Parathyroid adenoma (tissue), 2 donors: Measurements from ENCODE around the gene HMCN1.

Experiments used
- H2AFZ ChIP-seq: fragments of 300-600 bp; sonication (generic); one replicate; pipeline ENCODE4 v1.7.0; 2017; ENCODE audit warnings: antibody characterized with exemption, mild to moderate bottlenecking
- H3K27ac ChIP-seq: fragments of 300-600 bp; sonication (generic); one replicate; pipeline ENCODE4 v1.7.0; 2017
- H3K27me3 ChIP-seq: fragments of 300-600 bp; sonication (generic); one replicate; pipeline ENCODE4 v1.7.0; 2017; ENCODE audit warnings: low read length; ENCODE audit not compliant: control insufficient read depth, insufficient read depth
- H3K36me3 ChIP-seq: fragments of 300-600 bp; sonication (generic); one replicate; pipeline ENCODE4 v1.7.0; 2017; ENCODE audit warnings: low read length; ENCODE audit not compliant: control insufficient read depth, insufficient read depth
- H3K4me1 ChIP-seq: fragments of 300-600 bp; sonication (generic); one replicate; pipeline ENCODE4 v1.7.0; 2017; ENCODE audit warnings: control low read depth
- H3K4me2 ChIP-seq: fragments of 300-600 bp; sonication (generic); one replicate; pipeline ENCODE4 v1.7.0; 2017; ENCODE audit warnings: low read length
- H3K4me3 ChIP-seq: fragments of 300-600 bp; sonication (generic); one replicate; pipeline ENCODE4 v1.7.0; 2017; ENCODE audit warnings: low read depth, low read length
- H3K79me2 ChIP-seq: fragments of 300-600 bp; sonication (generic); one replicate; pipeline ENCODE4 v1.7.0; 2017; ENCODE audit warnings: control low read depth
- H3K9ac ChIP-seq: fragments of 300-600 bp; sonication (generic); one replicate; pipeline ENCODE4 v1.7.0; 2017; ENCODE audit warnings: mild to moderate bottlenecking
- H3K9me3 ChIP-seq: fragments of 300-600 bp; sonication (generic); one replicate; pipeline ENCODE4 v1.7.0; 2017; ENCODE audit warnings: low read length; ENCODE audit not compliant: control insufficient read depth
- TF ChIP-seq, protein P1 (sequence below): fragments of 300-600 bp; sonication (generic); IDR thresholded peaks from one replicate; pipeline ENCODE4 v1.7.0; 2017; ENCODE audit warnings: antibody characterized with exemption, mild to moderate bottlenecking
- donor health status: primary hyperparathyroidism.

HMCN1 gene

DNA sequence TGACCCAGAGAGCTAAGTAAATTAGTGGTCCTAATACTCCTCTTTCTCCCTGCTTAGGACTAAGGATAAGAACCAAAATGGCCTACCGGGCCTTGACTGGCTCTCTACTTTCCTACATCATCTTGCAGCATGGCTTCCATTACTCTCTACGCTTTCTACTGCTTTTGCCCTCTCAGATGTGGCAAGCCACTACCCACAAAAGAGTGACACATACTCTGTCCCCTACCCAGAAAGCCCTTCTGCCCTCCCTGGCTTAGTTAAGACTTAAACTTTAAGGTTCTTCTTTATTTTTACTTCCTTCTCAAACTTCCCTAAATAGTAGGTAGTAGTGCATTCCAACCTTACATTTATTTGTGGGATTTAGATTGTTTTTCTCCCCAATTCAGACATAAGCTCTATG, 412.8 kb downstream of the HMCN1 start:
- TF ChIP-seq, protein P1, sequence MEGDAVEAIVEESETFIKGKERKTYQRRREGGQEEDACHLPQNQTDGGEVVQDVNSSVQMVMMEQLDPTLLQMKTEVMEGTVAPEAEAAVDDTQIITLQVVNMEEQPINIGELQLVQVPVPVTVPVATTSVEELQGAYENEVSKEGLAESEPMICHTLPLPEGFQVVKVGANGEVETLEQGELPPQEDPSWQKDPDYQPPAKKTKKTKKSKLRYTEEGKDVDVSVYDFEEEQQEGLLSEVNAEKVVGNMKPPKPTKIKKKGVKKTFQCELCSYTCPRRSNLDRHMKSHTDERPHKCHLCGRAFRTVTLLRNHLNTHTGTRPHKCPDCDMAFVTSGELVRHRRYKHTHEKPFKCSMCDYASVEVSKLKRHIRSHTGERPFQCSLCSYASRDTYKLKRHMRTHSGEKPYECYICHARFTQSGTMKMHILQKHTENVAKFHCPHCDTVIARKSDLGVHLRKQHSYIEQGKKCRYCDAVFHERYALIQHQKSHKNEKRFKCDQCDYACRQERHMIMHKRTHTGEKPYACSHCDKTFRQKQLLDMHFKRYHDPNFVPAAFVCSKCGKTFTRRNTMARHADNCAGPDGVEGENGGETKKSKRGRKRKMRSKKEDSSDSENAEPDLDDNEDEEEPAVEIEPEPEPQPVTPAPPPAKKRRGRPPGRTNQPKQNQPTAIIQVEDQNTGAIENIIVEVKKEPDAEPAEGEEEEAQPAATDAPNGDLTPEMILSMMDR = no peak

DNA sequence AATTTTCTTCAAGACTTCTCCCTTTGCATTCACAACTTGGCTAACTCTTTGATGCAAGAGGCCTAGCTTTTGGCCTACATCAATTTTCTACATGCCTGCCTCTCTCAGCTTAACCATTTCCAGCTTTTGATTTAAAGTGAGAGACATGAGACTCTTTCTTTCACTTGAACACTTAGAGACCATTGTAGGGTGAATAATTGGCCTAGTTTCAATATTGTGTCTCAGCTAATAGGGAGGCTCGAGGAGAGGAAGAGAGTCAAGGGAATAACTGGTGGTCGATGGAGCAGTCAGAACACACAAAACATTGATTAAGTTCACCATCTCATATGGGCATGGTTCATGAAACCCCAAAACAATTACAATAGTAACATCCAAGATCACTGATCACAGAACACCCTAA, 415.4 kb downstream of the HMCN1 start:
- no peaks in the 10 kb centered on the region for H3K27me3 ChIP-seq
- no peak overlapping the region for H2AFZ ChIP-seq
- TF ChIP-seq, protein P1 = no peak
- H3K4me3 ChIP-seq = no peak overlapping the region
- no peak overlapping the region for H3K27ac ChIP-seq
- no peak overlapping the region for H3K9ac ChIP-seq
- H3K4me2 ChIP-seq = no peak overlapping the region
- H3K9me3 ChIP-seq = no peaks in the 10 kb centered on the region
- H3K79me2 ChIP-seq = no peaks in the 10 kb centered on the region
- no peaks in the 10 kb centered on the region for H3K4me1 ChIP-seq
- H3K36me3 ChIP-seq = no peaks in the 10 kb centered on the region

More for the DNA sequence above, 412.8 kb downstream of the HMCN1 start:
- Histone ChIP-seq H3K36me3 (no peaks in the 10 kb centered on the region), H3K4me1 (no peaks in the 10 kb centered on the region), H3K4me2 (no peak overlapping the region), H3K79me2 (no peaks in the 10 kb centered on the region), H3K4me3 (no peak overlapping the region), H3K9ac (no peak overlapping the region), H3K9me3 (no peaks in the 10 kb centered on the region), H3K27ac (no peak overlapping the region), H3K27me3 (no peaks in the 10 kb centered on the region), H2AFZ (no peak overlapping the region)

DNA sequence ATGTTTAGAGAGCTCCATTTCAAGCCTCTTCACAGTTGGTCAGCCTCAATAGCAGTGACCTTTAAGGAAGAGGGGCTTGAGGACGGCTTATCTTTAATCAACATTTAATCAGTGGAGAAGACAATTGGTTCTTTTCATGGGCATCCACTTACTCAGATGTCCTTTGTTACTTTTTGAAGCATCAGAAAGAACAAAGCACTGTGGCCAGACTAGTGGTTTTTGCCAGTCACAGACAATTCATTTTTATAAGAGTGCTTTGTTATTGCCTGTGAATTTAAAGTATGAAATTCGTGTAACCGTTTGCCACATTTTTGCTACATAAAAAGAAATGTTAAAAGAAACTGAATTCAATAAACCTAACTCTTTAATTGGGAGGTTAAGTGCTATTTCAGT, 418.0 kb downstream of the HMCN1 start:
- H3K36me3 ChIP-seq = no peaks in the 10 kb centered on the region
- no peaks in the 10 kb centered on the region for H3K9me3 ChIP-seq
- H3K9ac ChIP-seq = no peak overlapping the region
- TF ChIP-seq, protein P1 = no peak
- H3K4me3 ChIP-seq = no peak overlapping the region
- no peak overlapping the region for H3K27ac ChIP-seq
- H3K79me2 ChIP-seq = no peaks in the 10 kb centered on the region
- H3K4me2 ChIP-seq = no peak overlapping the region
- H3K27me3 ChIP-seq = no peaks in the 10 kb centered on the region
- H3K4me1 ChIP-seq = no peaks in the 10 kb centered on the region
- no peak overlapping the region for H2AFZ ChIP-seq

DNA sequence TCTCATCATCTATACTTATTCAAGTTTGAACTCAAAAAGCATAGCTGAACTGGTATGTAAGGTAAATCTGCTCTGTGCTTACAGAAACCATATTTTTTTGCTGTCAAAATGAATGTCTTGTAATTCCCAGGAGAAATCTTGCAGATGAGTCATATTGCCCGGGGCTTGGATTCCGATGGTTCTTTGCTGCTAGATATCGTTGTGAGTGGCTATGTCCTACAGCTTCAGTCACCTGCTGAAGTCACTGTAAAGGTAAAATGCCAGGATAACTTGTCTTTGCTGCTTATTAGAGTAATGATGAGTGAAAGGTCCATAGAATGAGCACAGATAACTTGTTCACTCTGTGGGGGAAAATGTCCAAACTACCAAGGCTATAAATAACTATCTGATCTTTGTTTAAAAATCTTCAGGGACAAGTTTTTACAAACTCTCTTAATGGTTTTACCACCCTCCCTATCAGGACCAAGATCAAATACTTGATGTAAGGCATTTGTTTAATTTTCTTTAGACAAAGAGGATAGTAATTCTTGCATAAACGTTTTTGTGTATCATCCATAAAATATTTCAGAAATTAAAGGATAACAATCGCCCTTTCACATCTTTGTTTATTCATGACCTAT, 418.5 kb downstream of the HMCN1 start:
- Histone ChIP-seq H3K79me2 (no peaks in the 10 kb centered on the region), H3K27me3 (no peaks in the 10 kb centered on the region), H3K36me3 (no peaks in the 10 kb centered on the region), H2AFZ (no peak overlapping the region), H3K4me1 (no peaks in the 10 kb centered on the region), H3K4me2 (no peak overlapping the region), H3K27ac (no peak overlapping the region), H3K4me3 (no peak overlapping the region), H3K9ac (no peak overlapping the region), H3K9me3 (no peaks in the 10 kb centered on the region)
- TF ChIP-seq, protein P1 = no peak

DNA sequence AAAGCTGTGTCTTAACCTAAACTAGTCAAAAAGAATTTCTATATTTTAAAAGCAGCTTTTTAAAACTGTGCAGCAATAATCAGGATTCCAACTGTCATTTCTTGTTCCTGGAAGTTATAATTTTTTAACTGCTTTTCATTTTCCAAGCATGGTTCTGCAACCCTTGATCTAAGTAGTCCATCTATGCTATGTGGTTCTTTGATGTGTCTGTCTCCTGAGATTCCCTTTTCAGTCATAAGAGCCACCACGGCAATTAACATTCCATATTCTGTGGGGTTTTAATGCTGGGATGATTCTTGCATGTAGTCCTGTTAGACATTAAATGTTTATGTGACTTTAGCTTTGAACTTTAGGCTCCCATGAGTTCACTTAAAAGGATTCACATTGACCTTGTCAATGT, 420.5 kb downstream of the HMCN1 start:
- TF ChIP-seq, protein P1 = no peak
- H3K9me3 ChIP-seq = no peaks in the 10 kb centered on the region
- no peak overlapping the region for H3K27ac ChIP-seq
- no peak overlapping the region for H3K4me3 ChIP-seq
- no peak overlapping the region for H2AFZ ChIP-seq
- no peak overlapping the region for H3K9ac ChIP-seq
- H3K4me2 ChIP-seq = no peak overlapping the region
- no peaks in the 10 kb centered on the region for H3K27me3 ChIP-seq
- H3K4me1 ChIP-seq = no peaks in the 10 kb centered on the region
- H3K36me3 ChIP-seq = no peaks in the 10 kb centered on the region
- H3K79me2 ChIP-seq = no peaks in the 10 kb centered on the region
